HCT116 (cell line): ENCODE data around the gene CNTNAP5. TPM values are rescaled to one million over a fixed set of nuclear protein-coding genes. Genes with fewer than 3 reads are reported as not detected.

Source experiments
- ATAC-seq: fragments of 200-7000 bp; cut with Tn5 transposase; 2 replicates; pipeline ENCODE4 v1.9.1; 2020; ENCODE audit warnings: mild to moderate bottlenecking, moderate library complexity
- BruUV-seq: library from RNA; stranded (reverse); fragments of 400-500 nt; replicated peaks from 2 replicates; lab custom pipeline; 2021; lab: Mats Ljungman, UMichigan
- CTCF ChIA-PET: fragments of 300-600 bp; sonication (Branson Sonifier 250); formaldehyde crosslinking; loops from one replicate; lab custom pipeline; 2021; ENCODE audit warnings: antibody characterized with exemption; lab: Charles Lee
- POLR2A ChIA-PET: fragments of 300-600, 350-600 bp; sonication (Branson Sonifier 250); formaldehyde crosslinking; loops from one replicate; lab custom pipeline; 2021; ENCODE audit warnings: antibody characterized with exemption; lab: Charles Lee
- RAD21 ChIA-PET, 2 experiments: fragments of 300-600 bp; sonication (Branson Sonifier 250); formaldehyde crosslinking; loops; one replicate each; lab custom pipeline; 2023; ENCODE audit warnings: low total read pairs in 2 of 2; ENCODE audit not compliant: uncharacterized antibody in 2 of 2, unreplicated experiment in 2 of 2, low non-redundant PET in 1 of 2; lab: Charles Lee
- DNase-seq: peaks from one replicate; pipeline ENCODE4 v3.0.0-alpha.2; 2010; ENCODE audit warnings: low read depth, low spot score
- H2AFZ ChIP-seq: fragments of 200-600 bp; shearing (Covaris generic), sonication (generic); 2 replicates; pipeline ENCODE4 v1.6.1; 2017; ENCODE audit warnings: low read depth, mixed run types, mixed read lengths, antibody characterized with exemption, low read length; ENCODE audit not compliant: poor library complexity, severe bottlenecking
- H3K27ac ChIP-seq: 2 replicates; pipeline ENCODE4 v1.5.1; 2012; ENCODE audit warnings: low read depth, low read length
- H3K27me3 ChIP-seq: fragments of 200-600 bp; sonication (generic); 2 replicates; pipeline ENCODE4 v1.6.1; 2016; ENCODE audit warnings: mixed run types, low read length, mixed read lengths; ENCODE audit not compliant: insufficient read depth
- H3K36me3 ChIP-seq, 2 experiments: fragments of 200-500 bp in 1 of 2; fragments of 200-600 bp in 1 of 2; sonication (Bioruptor generic) in 1 of 2; sonication (generic) in 1 of 2; 2 replicates each; pipeline versions ENCODE4 v1.5.1 to v1.6.1; 2014 to 2016; ENCODE audit warnings: low read length in 2 of 2, inconsistent platforms in 1 of 2, mixed read lengths in 1 of 2, mixed run types in 1 of 2; ENCODE audit not compliant: insufficient read depth in 2 of 2, control insufficient read depth in 1 of 2
- H3K4me1 ChIP-seq, 2 experiments: fragments of 200-600 bp in 1 of 2; sonication (generic) in 1 of 2; 2 replicates each; pipeline versions ENCODE4 v1.5.1 to v1.6.1; 2012 to 2017; ENCODE audit warnings: low read length in 2 of 2, inconsistent platforms in 1 of 2, mild to moderate bottlenecking in 1 of 2, mixed read lengths in 1 of 2, mixed run types in 1 of 2, moderate library complexity in 1 of 2; ENCODE audit not compliant: insufficient read depth in 2 of 2, control insufficient read depth in 1 of 2
- H3K4me2 ChIP-seq: fragments of 200-600 bp; sonication (generic); 2 replicates; pipeline ENCODE4 v1.6.1; 2017; ENCODE audit warnings: mixed run types, low read length, mixed read lengths
- H3K4me3 ChIP-seq, 2 experiments: fragments of 200-600 bp in 1 of 2; sonication (generic) in 1 of 2; replicated peaks in 1 of 2; 2 replicates each; pipeline ENCODE4 v1.5.1; 2011 to 2016; ENCODE audit warnings: low read length in 2 of 2, control low read depth in 1 of 2, low read depth in 1 of 2, mild to moderate bottlenecking in 1 of 2, mixed read lengths in 1 of 2, mixed run types in 1 of 2
- H3K79me2 ChIP-seq: fragments of 200-600 bp; sonication (generic); 2 replicates; pipeline ENCODE4 v1.6.1; 2017; ENCODE audit warnings: mild to moderate bottlenecking, mixed run types, low read length, moderate library complexity, mixed read lengths; ENCODE audit not compliant: insufficient read depth
- H3K9ac ChIP-seq: fragments of 200-600 bp; sonication (generic); 2 replicates; pipeline ENCODE4 v1.6.1; 2016; ENCODE audit warnings: low read length, mixed read lengths
- H3K9me2 ChIP-seq: fragments of 200-600 bp; sonication (generic), shearing (Covaris generic); 2 replicates; pipeline ENCODE4 v1.6.1; 2017; ENCODE audit warnings: mixed run types, mild to moderate bottlenecking, moderate library complexity; ENCODE audit not compliant: insufficient read depth
- H3K9me3 ChIP-seq, 2 experiments: fragments of 200-500 bp in 1 of 2; fragments of 200-600 bp in 1 of 2; sonication (Bioruptor generic) in 1 of 2; sonication (generic) in 1 of 2; 2 replicates each; pipeline ENCODE4 v1.6.1; 2014 to 2017; ENCODE audit warnings: low read length in 2 of 2, mixed read lengths in 2 of 2, inconsistent platforms in 1 of 2, low read depth in 1 of 2, mild to moderate bottlenecking in 1 of 2, mixed run types in 1 of 2, moderate library complexity in 1 of 2; ENCODE audit not compliant: control insufficient read depth in 1 of 2, insufficient read depth in 1 of 2
- H4K20me1 ChIP-seq: fragments of 200-600 bp; sonication (generic), shearing (Covaris generic); 2 replicates; pipeline ENCODE4 v1.6.1; 2017; ENCODE audit warnings: mixed run types, mild to moderate bottlenecking, moderate library complexity; ENCODE audit not compliant: insufficient read depth
- ATF3 ChIP-seq: IDR thresholded peaks from 2 replicates; pipeline ENCODE4 v1.6.1; 2012
- CBX3 ChIP-seq: IDR thresholded peaks from 2 replicates; pipeline ENCODE4 v1.6.1; 2012; ENCODE audit warnings: low read depth
- CTCF ChIP-seq, 3 experiments: fragments of 200-600 bp in 1 of 3; sonication (generic) in 1 of 3; IDR thresholded peaks in 2 of 3; conservative IDR thresholded peaks in 1 of 3; 2 replicates each; pipeline ENCODE4 v1.5.1; 2012 to 2017; ENCODE audit warnings: low read depth in 2 of 3, low read length in 2 of 3, antibody characterized with exemption in 1 of 3, borderline replicate concordance in 1 of 3, control low read depth in 1 of 3, mild to moderate bottlenecking in 1 of 3, mixed read lengths in 1 of 3, mixed run types in 1 of 3, moderate library complexity in 1 of 3; ENCODE audit not compliant: insufficient read depth in 1 of 3
- EGR1 ChIP-seq: IDR thresholded peaks from 2 replicates; pipeline ENCODE4 v1.6.1; 2012; ENCODE audit warnings: low read depth
- EZH2 ChIP-seq: fragments of 200-600 bp; sonication (generic); IDR thresholded peaks from 2 replicates; pipeline ENCODE4 v1.6.1; 2017; ENCODE audit warnings: antibody characterized with exemption, mixed run types
- JUND ChIP-seq: IDR thresholded peaks from 2 replicates; pipeline ENCODE4 v1.6.1; 2012
- MAX ChIP-seq: IDR thresholded peaks from 2 replicates; pipeline ENCODE4 v1.6.1; 2012
- POLR2A ChIP-seq: IDR thresholded peaks from 2 replicates; pipeline ENCODE4 v1.7.0; 2011; ENCODE audit warnings: borderline replicate concordance; ENCODE audit not compliant: insufficient read depth, insufficient read length; ENCODE audit errors: extremely low read depth
- RAD21 ChIP-seq: IDR thresholded peaks from 2 replicates; pipeline ENCODE4 v1.6.1; 2012; ENCODE audit warnings: low read depth, mild to moderate bottlenecking
- REST ChIP-seq: IDR thresholded peaks from 2 replicates; pipeline ENCODE4 v1.6.1; 2012; ENCODE audit warnings: low read depth
- SRF ChIP-seq: IDR thresholded peaks from 2 replicates; pipeline ENCODE4 v1.6.1; 2012; ENCODE audit warnings: low read depth
- ZBTB33 ChIP-seq: IDR thresholded peaks from 2 replicates; pipeline ENCODE4 v1.6.1; 2011; ENCODE audit warnings: mild to moderate bottlenecking, low read length, moderate library complexity; ENCODE audit not compliant: insufficient replicate concordance; ENCODE audit errors: extremely low read depth
- ZFX ChIP-seq: fragments of 450-650 bp; IDR thresholded peaks from 2 replicates; pipeline ENCODE4 v1.6.1; 2017
- intact Hi-C: fragments of 100-400 bp; cut with micrococcal nuclease; formaldehyde crosslinking; loops from 2 replicates; pipeline ENCODE4 v1.10.0; 2022
- total RNA-seq: library from RNA; stranded (reverse); gene quantifications from one replicate; pipeline ENCODE4 v1.2.1, GENCODE V29; 2021; ENCODE audit not compliant: unreplicated experiment

Gene CNTNAP5
- total RNA-seq, 1 experiment from 2014 or later = not detected

- TF ChIP-seq ATF3 (no peak), EGR1 (no peak), CBX3 (no peak), CTCF (IDR thresholded peaks at IDR 0.05 in 2 of 3, conservative IDR thresholded peaks at IDR 0.05 in 1 of 3; ENCODE audit: borderline replicate concordance in 1 of 3, insufficient read depth in 1 of 3, low read depth in 2 of 3, low read length in 2 of 3) (no peak), JUND (no peak), EZH2 (no peak), SRF (no peak)
Observed at GRCh38 chr2:124149571-124149970, 124.5 kb downstream of the CNTNAP5 start (continued).

- ATAC-seq (no peak), DNase-seq (no peak)
- no peak overlapping the region for H3K27ac ChIP-seq
- H4K20me1 ChIP-seq = no peaks in the 10 kb centered on the region
- H3K4me1 ChIP-seq = no peaks in the 10 kb centered on the region
- H3K27me3 ChIP-seq = no peaks in the 10 kb centered on the region
- H3K9me2 ChIP-seq = no peaks in the 10 kb centered on the region
- H3K9me3 ChIP-seq = peaks cover 16 to 18% of the 10 kb centered on the region in 2 experiments; a peak in 2 of 4 replicates
- H3K4me2 ChIP-seq = no peak overlapping the region
- intact Hi-C loops = no loop called here
- POLR2A ChIA-PET = no interaction called here
- no peak overlapping the region for H3K4me3 ChIP-seq
- no peak overlapping the region for H2AFZ ChIP-seq
- H3K9ac ChIP-seq = no peak overlapping the region
- CTCF ChIA-PET = no interaction called here
- BruUV-seq = no TSS peak
- no peaks in the 10 kb centered on the region for H3K79me2 ChIP-seq
- H3K36me3 ChIP-seq = no peaks in the 10 kb centered on the region
- RAD21 ChIA-PET = no interaction called here
- TF ChIP-seq JUND (no peak), CBX3 (no peak), CTCF (IDR thresholded peaks at IDR 0.05 in 2 of 3, conservative IDR thresholded peaks at IDR 0.05 in 1 of 3; ENCODE audit: borderline replicate concordance in 1 of 3, insufficient read depth in 1 of 3, low read depth in 2 of 3, low read length in 2 of 3) (no peak), ZBTB33 (no peak), SRF (no peak), ZFX (no peak), POLR2A (no peak), MAX (no peak), RAD21 (no peak), EGR1 (no peak), ATF3 (no peak), REST (no peak)
Observed at GRCh38 chr2:124151691-124152090, 126.6 kb downstream of the CNTNAP5 start.
